Neuronal stem cell (in vitro differentiated cells): ENCODE data around the gene MLN.

Experiments
- DNase-seq: peaks from one replicate; pipeline ENCODE4 v3.0.0-alpha.2; 2013; ENCODE audit warnings: low spot score
- H2AFZ ChIP-seq: one replicate; pipeline ENCODE4 v1.6.1; 2013; ENCODE audit warnings: mild to moderate bottlenecking, low read length, inconsistent platforms
- H2AK5ac ChIP-seq: 2 replicates; pipeline ENCODE4 v1.6.1; 2013; ENCODE audit warnings: low read depth, mild to moderate bottlenecking, inconsistent platforms, low read length, moderate library complexity, mixed read lengths
- H2BK120ac ChIP-seq: 2 replicates; pipeline ENCODE4 v1.6.1; 2013; ENCODE audit warnings: low read depth, mild to moderate bottlenecking, inconsistent platforms, low read length, moderate library complexity, mixed read lengths
- H2BK12ac ChIP-seq: one replicate; pipeline ENCODE4 v1.6.1; 2013; ENCODE audit warnings: low read length, inconsistent platforms
- H2BK15ac ChIP-seq: 2 replicates; pipeline ENCODE4 v1.6.1; 2013; ENCODE audit warnings: mild to moderate bottlenecking, low read length, inconsistent platforms, mixed read lengths
- H2BK5ac ChIP-seq: one replicate; pipeline ENCODE4 v1.6.1; 2013; ENCODE audit warnings: inconsistent platforms, mild to moderate bottlenecking, low read length, moderate library complexity
- H3K14ac ChIP-seq: one replicate; pipeline ENCODE4 v1.6.1; 2013; ENCODE audit warnings: low read length, inconsistent platforms
- H3K18ac ChIP-seq: 2 replicates; pipeline ENCODE4 v1.6.1; 2013; ENCODE audit warnings: low read length, inconsistent platforms
- H3K23ac ChIP-seq: 2 replicates; pipeline ENCODE4 v1.6.1; 2013; ENCODE audit warnings: low read depth, mild to moderate bottlenecking, mixed read lengths, low read length, inconsistent platforms; ENCODE audit not compliant: poor library complexity
- H3K27ac ChIP-seq: replicated peaks from 3 replicates; pipeline ENCODE4 v1.5.1; 2013; ENCODE audit warnings: low read length, inconsistent platforms
- H3K27me3 ChIP-seq, 3 experiments: 2 replicates each; pipeline ENCODE4 v1.6.1; 2013; ENCODE audit warnings: low read length in 3 of 3, mild to moderate bottlenecking in 2 of 3, inconsistent platforms in 1 of 3, low read depth in 1 of 3, mixed read lengths in 1 of 3, moderate library complexity in 1 of 3; ENCODE audit not compliant: control insufficient read depth in 3 of 3, insufficient read depth in 3 of 3
- H3K36me3 ChIP-seq, 2 donors: replicated peaks in 1 of 2; 2 replicates each; pipeline ENCODE4 v1.6.1; 2013; ENCODE audit warnings: low read length in 2 of 2; ENCODE audit not compliant: control insufficient read depth in 2 of 2, insufficient read depth in 2 of 2
- H3K4ac ChIP-seq: 2 replicates; pipeline ENCODE4 v1.6.1; 2013; ENCODE audit warnings: inconsistent platforms, mild to moderate bottlenecking, low read length, moderate library complexity
- H3K4me1 ChIP-seq, 2 donors: 1 replicate in 1 of 2; 2 replicates in 1 of 2; pipeline ENCODE4 v1.6.1; 2013; ENCODE audit warnings: low read length in 2 of 2, low read depth in 1 of 2; ENCODE audit not compliant: control insufficient read depth in 2 of 2, insufficient read depth in 1 of 2
- H3K4me2 ChIP-seq: one replicate; pipeline ENCODE4 v1.6.1; 2013; ENCODE audit warnings: mild to moderate bottlenecking, low read length, inconsistent platforms; ENCODE audit not compliant: insufficient read depth, poor library complexity, severe bottlenecking
- H3K4me3 ChIP-seq, 2 donors: 2 replicates each; pipeline ENCODE4 v1.5.1; 2013; ENCODE audit warnings: low read length in 2 of 2, mild to moderate bottlenecking in 2 of 2, inconsistent platforms in 1 of 2, moderate library complexity in 1 of 2
- H3K79me1 ChIP-seq: one replicate; pipeline ENCODE4 v1.6.1; 2013; ENCODE audit warnings: low read depth, mild to moderate bottlenecking, inconsistent platforms, low read length, moderate library complexity
- H3K9ac ChIP-seq: one replicate; pipeline ENCODE4 v1.6.1; 2013; ENCODE audit warnings: mild to moderate bottlenecking, low read depth, low read length, inconsistent platforms; ENCODE audit not compliant: poor library complexity
- H3K9me3 ChIP-seq, 2 donors: replicated peaks in 1 of 2; 2 replicates each; pipeline versions ENCODE3 to v1.6.1; 2013; ENCODE audit warnings: low read length in 2 of 2, mild to moderate bottlenecking in 2 of 2, inconsistent platforms in 1 of 2, low read depth in 1 of 2, mixed read lengths in 1 of 2, moderate library complexity in 1 of 2; ENCODE audit not compliant: control insufficient read depth in 2 of 2, insufficient read depth in 1 of 2
- H4K8ac ChIP-seq: one replicate; pipeline ENCODE4 v1.6.1; 2013; ENCODE audit warnings: low read depth, mild to moderate bottlenecking, inconsistent platforms, low read length, moderate library complexity
- H4K91ac ChIP-seq: one replicate; pipeline ENCODE4 v1.6.1; 2013; ENCODE audit warnings: low read length, low read depth, mild to moderate bottlenecking, inconsistent platforms; ENCODE audit not compliant: poor library complexity
- WGBS, 2 donors: extraction: QIAGEN DNeasy Blood & Tissue Kit; methylation state at CpG; one replicate each; pipeline ENCODE4 v1.1.7; 2013; ENCODE audit warnings: missing lambda C conversion rate in 2 of 2, mixed read lengths in 1 of 2; ENCODE audit not compliant: insufficient read length in 2 of 2, insufficient replicate concordance in 1 of 2; ENCODE audit errors: extremely low coverage in 2 of 2; 5-methylcytosine and 5-hydroxymethylcytosine counted together

Gene MLN

GRCh38 chr6:33784787-33785186 lies 19.0 kb downstream of the MLN start:
- Histone ChIP-seq H4K8ac (no peak overlapping the region), H2BK12ac (no peak overlapping the region), H3K4me2 (no peak overlapping the region), H2BK15ac (no peak overlapping the region), H3K9ac (no peak overlapping the region), H3K14ac (no peak overlapping the region), H3K27ac (no peak overlapping the region), H3K36me3 (peaks cover 14 to 69% of the 10 kb centered on the region in 2 donors), H3K4ac (no peak overlapping the region), H2AK5ac (no peak overlapping the region), H4K91ac (no peak overlapping the region), H3K27me3 (no peaks in the 10 kb centered on the region), H3K23ac (no peak overlapping the region), H3K9me3 (no peaks in the 10 kb centered on the region), H2AFZ (no peak overlapping the region), H3K79me1 (peaks cover 5% of the 10 kb centered on the region), H3K4me1 (peaks cover 31 to 41% of the 10 kb centered on the region in 2 donors), H2BK120ac (no peak overlapping the region), H2BK5ac (no peak overlapping the region), H3K4me3 (no peak overlapping the region), H3K18ac (no peak overlapping the region)
- no peak for DNase-seq
- no CpG with 5 or more reads among the region's 13 CpGs for WGBS, 2 donors

DNA sequence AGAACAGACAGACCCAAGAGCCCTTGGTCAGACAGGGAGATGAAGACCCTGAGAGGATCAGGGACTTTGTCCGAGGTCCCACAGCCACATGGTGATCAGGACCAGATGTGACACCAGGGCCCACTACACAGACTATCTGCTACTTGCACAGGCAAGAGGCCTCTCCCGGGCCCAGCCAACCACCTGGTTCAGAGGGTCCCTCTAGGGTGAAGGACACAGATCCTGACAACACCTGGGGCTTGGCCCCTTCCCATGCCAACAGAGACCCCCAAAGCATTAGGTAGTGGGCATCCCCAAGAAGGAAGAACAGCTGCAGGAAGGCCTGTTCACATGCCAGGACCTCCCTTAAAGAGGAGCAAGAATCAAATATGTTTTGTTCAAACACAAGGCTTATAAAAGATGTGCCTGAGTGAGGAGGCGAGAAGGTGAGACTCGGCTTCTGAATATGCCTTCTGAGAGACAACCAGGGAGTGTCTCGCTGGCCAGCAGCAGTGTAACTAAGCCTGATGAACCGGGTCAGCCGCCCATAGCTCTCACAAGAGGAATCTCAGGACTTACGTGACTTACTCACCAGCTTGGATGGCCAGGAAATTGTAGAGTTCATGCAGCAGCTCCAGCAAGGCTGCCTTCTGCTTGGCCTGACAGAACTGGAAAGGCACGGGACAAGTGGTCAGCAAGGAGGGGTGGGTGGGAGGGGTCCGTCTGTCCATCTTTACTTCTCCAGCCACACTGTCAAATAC lies 19.9 kb downstream of the MLN start:
- Histone ChIP-seq H3K9ac (no peak overlapping the region), H3K79me1 (peaks cover 5% of the 10 kb centered on the region), H3K36me3 (peaks cover 16 to 78% of the 10 kb centered on the region in 2 donors), H2BK15ac (no peak overlapping the region), H4K91ac (no peak overlapping the region), H3K4me2 (no peak overlapping the region), H2AK5ac (no peak overlapping the region), H3K23ac (no peak overlapping the region), H3K18ac (no peak overlapping the region), H2BK5ac (no peak overlapping the region), H2AFZ (no peak overlapping the region), H3K27me3 (no peaks in the 10 kb centered on the region), H4K8ac (no peak overlapping the region), H3K4me3 (no peak overlapping the region), H2BK12ac (no peak overlapping the region), H3K4me1 (peaks cover 28 to 43% of the 10 kb centered on the region in 2 donors), H3K14ac (no peak overlapping the region), H3K9me3 (no peaks in the 10 kb centered on the region), H2BK120ac (no peak overlapping the region), H3K4ac (no peak overlapping the region), H3K27ac (no peak overlapping the region)
- DNase-seq, result no peak
- WGBS, 2 donors, result no CpG with 5 or more reads among the region's 10 CpGs

DNA sequence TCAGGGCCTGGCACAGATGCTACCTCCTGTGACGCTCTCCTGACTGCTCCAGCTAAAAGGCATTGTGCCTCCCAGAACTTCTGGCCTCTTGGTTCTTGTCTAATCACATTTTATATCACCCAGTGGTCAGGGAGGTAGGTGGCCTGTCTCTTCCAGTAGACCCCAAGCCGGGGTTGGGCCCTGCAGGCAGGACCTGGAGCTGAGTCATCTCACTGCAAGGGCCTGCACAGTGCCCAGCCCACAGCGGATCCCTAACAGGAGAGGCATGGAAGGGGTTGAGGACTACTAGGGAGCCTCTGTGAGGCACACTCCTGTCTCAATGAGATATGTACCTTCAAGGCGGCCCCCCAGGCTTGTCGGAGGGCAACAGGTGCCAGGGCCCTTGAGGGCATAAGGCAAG lies 21.2 kb downstream of the MLN start:
- Histone ChIP-seq H3K18ac (no peak overlapping the region), H2AFZ (no peak overlapping the region), H3K9ac (no peak overlapping the region), H3K4me3 (no peak overlapping the region), H3K4me1 (peaks cover 26 to 40% of the 10 kb centered on the region in 2 donors), H2BK120ac (no peak overlapping the region), H4K8ac (no peak overlapping the region), H3K36me3 (peaks cover 30 to 90% of the 10 kb centered on the region in 2 donors), H2BK15ac (no peak overlapping the region), H4K91ac (no peak overlapping the region), H3K4me2 (no peak overlapping the region), H3K27me3 (no peaks in the 10 kb centered on the region), H3K9me3 (no peaks in the 10 kb centered on the region), H3K27ac (no peak overlapping the region), H2AK5ac (no peak overlapping the region), H3K79me1 (no peaks in the 10 kb centered on the region), H3K4ac (no peak overlapping the region), H2BK5ac (no peak overlapping the region), H3K23ac (no peak overlapping the region), H3K14ac (no peak overlapping the region), H2BK12ac (no peak overlapping the region)
- WGBS, 2 donors, result no CpG with 5 or more reads among the region's 5 CpGs
- no peak for DNase-seq

DNA sequence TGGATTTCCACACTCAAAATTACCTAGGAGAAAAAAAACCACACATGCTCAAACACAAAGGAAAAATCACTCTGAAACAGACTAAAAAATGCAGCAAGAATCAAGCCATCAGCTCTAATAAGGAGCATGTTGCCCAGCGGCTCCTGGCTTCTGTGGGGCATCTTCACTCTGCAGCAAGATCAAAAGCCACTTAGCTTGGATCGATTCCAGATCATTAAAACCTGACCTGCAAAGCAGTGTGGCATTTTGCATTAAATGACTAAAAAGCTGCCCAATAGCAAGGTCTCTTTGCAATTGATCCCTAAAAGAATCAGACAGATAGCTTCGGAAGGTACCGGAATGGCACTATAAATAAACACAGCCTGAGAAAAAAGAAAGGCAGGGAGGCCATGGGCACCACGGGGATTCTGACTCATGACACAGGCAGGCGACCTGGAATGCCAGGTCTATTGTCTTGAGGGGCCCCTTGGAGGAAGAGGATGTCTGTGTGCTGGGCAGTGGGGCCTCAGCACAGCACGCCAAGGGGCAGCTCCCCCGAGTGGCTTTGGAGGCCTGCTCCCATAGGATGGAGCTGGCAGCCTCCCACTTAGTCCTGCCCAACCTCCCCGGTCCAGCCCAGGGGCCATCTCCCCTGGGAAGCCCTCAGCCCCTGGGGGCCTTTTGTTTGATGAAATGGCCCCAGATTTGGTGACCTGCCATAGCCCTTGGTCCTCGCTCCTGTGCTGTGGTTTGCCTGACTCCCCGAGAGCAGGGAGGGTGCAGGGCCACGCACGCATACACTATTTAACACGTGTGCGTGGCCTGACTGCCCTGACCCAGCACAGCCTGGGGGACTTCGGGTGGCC lies 22.4 kb downstream of the MLN start:
- no peak overlapping the region for H4K8ac ChIP-seq
- no CpG with 5 or more reads among the region's 16 CpGs for WGBS, 2 donors
- peak overlapping the region; percentile 19 for H3K23ac ChIP-seq
- peaks cover 41 to 91% of the 10 kb centered on the region in 2 donors for H3K36me3 ChIP-seq
- H3K4me3 ChIP-seq, result no peak overlapping the region
- H2AFZ ChIP-seq, result no peak overlapping the region
- no peak overlapping the region for H3K4me2 ChIP-seq
- no peak overlapping the region for H3K14ac ChIP-seq
- H2BK5ac ChIP-seq, result no peak overlapping the region
- no peaks in the 10 kb centered on the region for H3K9me3 ChIP-seq
- H2BK12ac ChIP-seq, result no peak overlapping the region
- DNase-seq, result peak; percentile 71
- H4K91ac ChIP-seq, result no peak overlapping the region
- peak overlapping the region; percentile 66 for H3K18ac ChIP-seq
- H3K9ac ChIP-seq, result no peak overlapping the region
- no peak overlapping the region for H2BK15ac ChIP-seq
- H3K27me3 ChIP-seq, result no peaks in the 10 kb centered on the region
- H2BK120ac ChIP-seq, result no peak overlapping the region
- H3K4ac ChIP-seq, result no peak overlapping the region
- no peak overlapping the region for H2AK5ac ChIP-seq
- H3K4me1 ChIP-seq, result peaks cover 25 to 32% of the 10 kb centered on the region in 2 donors
- no peaks in the 10 kb centered on the region for H3K79me1 ChIP-seq
- H3K27ac ChIP-seq, result peak overlapping the region; percentile 70
